Nephron (organoid): ENCODE results near the gene PARK7.

Experiments used
- H3K27ac Mint-ChIP-seq, 3 experiments: 2 replicates each; pipeline ENCODE4 v1.8.0; 2020; ENCODE audit warnings: mixed read lengths in 3 of 3, mild to moderate bottlenecking in 2 of 3, moderate library complexity in 1 of 3
- H3K27me3 Mint-ChIP-seq: 2 replicates; pipeline ENCODE4 v1.8.0; 2021; ENCODE audit warnings: low read depth, mild to moderate bottlenecking, moderate library complexity, mixed read lengths
- H3K36me3 Mint-ChIP-seq: 2 replicates; pipeline ENCODE4 v1.8.0; 2020; ENCODE audit warnings: low read depth, mixed read lengths
- H3K4me1 Mint-ChIP-seq: 2 replicates; pipeline ENCODE4 v1.8.0; 2020; ENCODE audit warnings: mixed read lengths
- H3K4me3 Mint-ChIP-seq, 3 experiments: 2 replicates each; pipeline ENCODE4 v1.8.0; 2020; ENCODE audit warnings: mild to moderate bottlenecking in 3 of 3, mixed read lengths in 3 of 3, moderate library complexity in 2 of 3
- H3K9me3 Mint-ChIP-seq: 2 replicates; pipeline ENCODE4 v1.8.0; 2020; ENCODE audit warnings: mixed read lengths
- TF ChIP-seq, protein P1 (sequence below), 3 experiments: fragments of 200-600 bp; sonication (generic); IDR thresholded peaks; one replicate each; pipeline ENCODE4 v1.5.0; 2021; ENCODE audit warnings: antibody characterized with exemption in 3 of 3; ENCODE audit not compliant: unreplicated experiment in 3 of 3

Gene PARK7

DNA sequence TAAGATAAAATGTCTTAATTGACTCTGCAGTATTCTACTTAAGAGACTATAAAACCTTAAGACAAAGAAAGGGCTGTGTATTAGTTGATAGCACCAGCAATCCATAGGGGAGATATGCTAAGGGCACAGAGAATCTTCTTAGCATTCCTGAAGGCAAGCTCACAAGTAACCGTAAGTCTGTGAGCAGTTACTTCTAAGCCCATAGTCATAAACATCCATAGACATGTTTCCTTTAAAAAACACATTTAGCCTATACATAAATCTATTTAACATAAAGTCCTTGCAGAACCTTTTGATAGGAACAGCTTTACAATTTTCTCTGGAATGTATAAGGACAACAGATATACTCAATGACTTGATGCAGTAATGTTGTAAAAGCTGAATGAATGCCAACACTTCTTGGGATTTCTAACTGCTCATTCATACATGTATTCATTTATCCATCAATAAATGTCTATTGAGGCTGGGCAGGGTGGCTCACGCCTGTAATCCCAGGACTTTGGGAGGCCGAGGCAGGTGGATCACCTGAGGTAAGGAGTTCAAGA, 70.9 kb downstream of the PARK7 start:
- Mint-ChIP-seq H3K4me1 (peaks cover 12% of the 10 kb centered on the region), H3K9me3 (no peaks in the 10 kb centered on the region), H3K36me3 (no peaks in the 10 kb centered on the region), H3K27me3 (peaks cover 7% of the 10 kb centered on the region), H3K27ac (peak overlapping the region in 1 of 3 experiments; percentile 11), H3K4me3 (no peak overlapping the region)
- TF ChIP-seq, protein P1, sequence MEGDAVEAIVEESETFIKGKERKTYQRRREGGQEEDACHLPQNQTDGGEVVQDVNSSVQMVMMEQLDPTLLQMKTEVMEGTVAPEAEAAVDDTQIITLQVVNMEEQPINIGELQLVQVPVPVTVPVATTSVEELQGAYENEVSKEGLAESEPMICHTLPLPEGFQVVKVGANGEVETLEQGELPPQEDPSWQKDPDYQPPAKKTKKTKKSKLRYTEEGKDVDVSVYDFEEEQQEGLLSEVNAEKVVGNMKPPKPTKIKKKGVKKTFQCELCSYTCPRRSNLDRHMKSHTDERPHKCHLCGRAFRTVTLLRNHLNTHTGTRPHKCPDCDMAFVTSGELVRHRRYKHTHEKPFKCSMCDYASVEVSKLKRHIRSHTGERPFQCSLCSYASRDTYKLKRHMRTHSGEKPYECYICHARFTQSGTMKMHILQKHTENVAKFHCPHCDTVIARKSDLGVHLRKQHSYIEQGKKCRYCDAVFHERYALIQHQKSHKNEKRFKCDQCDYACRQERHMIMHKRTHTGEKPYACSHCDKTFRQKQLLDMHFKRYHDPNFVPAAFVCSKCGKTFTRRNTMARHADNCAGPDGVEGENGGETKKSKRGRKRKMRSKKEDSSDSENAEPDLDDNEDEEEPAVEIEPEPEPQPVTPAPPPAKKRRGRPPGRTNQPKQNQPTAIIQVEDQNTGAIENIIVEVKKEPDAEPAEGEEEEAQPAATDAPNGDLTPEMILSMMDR (IDR thresholded peaks at IDR 0.05; ENCODE audit: unreplicated experiment in 3 of 3): no peak

DNA sequence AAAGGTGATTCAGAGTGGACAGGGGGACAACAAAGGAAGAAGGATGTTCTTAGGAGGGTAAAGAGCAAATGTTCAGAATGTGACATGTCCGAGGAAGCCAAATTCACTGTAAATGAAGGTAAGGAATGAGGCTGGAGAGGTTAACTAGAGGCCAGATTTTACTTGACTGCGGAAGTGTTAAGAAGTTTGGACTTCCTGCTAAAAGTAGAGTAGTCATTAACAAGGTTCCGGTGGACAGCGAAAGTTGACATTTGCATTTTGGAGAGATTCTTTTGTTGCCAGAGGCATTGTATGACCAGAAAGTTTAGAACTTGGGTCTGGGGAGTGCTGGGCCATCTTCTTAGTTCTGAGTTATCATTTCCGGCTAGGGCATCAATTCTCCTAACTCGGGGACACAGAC, 71.8 kb downstream of the PARK7 start:
- TF ChIP-seq, protein P1 (IDR thresholded peaks at IDR 0.05; ENCODE audit: unreplicated experiment in 3 of 3): no peak

More for the DNA sequence above, 71.8 kb downstream of the PARK7 start:
- H3K27me3 Mint-ChIP-seq: peaks cover 7% of the 10 kb centered on the region
- H3K9me3 Mint-ChIP-seq: no peaks in the 10 kb centered on the region
- H3K4me3 Mint-ChIP-seq: no peak overlapping the region
- H3K36me3 Mint-ChIP-seq: no peaks in the 10 kb centered on the region
- peak overlapping the region in 1 of 3 experiments; percentile 3 for H3K27ac Mint-ChIP-seq
- peaks cover 3% of the 10 kb centered on the region for H3K4me1 Mint-ChIP-seq
